Lower leg skin (tissue), 4 donors: ENCODE data around the gene VGLL3. TPM values are rescaled to one million over a fixed set of nuclear protein-coding genes. Genes with fewer than 3 reads are reported as not detected.

Experiments
- DNase-seq, 2 donors: peaks; one replicate each; pipeline ENCODE4 v3.0.0-alpha.2; 2019; ENCODE audit warnings: low spot score in 2 of 2
- H3K4me3 ChIP-seq: fragments of 200-600 bp; sonication (generic); 2 replicates; pipeline ENCODE4 v1.5.1; 2017; ENCODE audit warnings: mild to moderate bottlenecking, low read depth; ENCODE audit not compliant: poor library complexity, severe bottlenecking
- POLR2A ChIP-seq, 2 donors: fragments of 450-650 bp; IDR thresholded peaks; one replicate each; pipeline ENCODE4 v1.6.1; 2016 to 2017; ENCODE audit warnings: antibody characterized with exemption in 2 of 2, mild to moderate bottlenecking in 1 of 2, moderate library complexity in 1 of 2
- WGBS, 2 donors: methylation state at CpG; one replicate each; pipeline ENCODE4 v1.1.5; 2018; 5-methylcytosine and 5-hydroxymethylcytosine counted together
- intact Hi-C: fragments of 100-400 bp; cut with DNase I; formaldehyde crosslinking; loops from one replicate; pipeline ENCODE4 v1.15.0; 2023; ENCODE audit warnings: low total_unique reads
- total RNA-seq, 4 donors: library from RNA; depleted of rRNA; stranded (reverse); fragments of >200 nt; gene quantifications; one replicate each; pipeline ENCODE4 v1.1.0, GENCODE V29; 2016
- TF ChIP-seq, protein P1 (sequence below), 3 donors: fragments of 450-650 bp; IDR thresholded peaks; one replicate each; pipeline ENCODE4 v1.5.1; 2016; ENCODE audit warnings: antibody characterized with exemption in 3 of 3, mild to moderate bottlenecking in 3 of 3, moderate library complexity in 2 of 3

Gene VGLL3
- total RNA-seq, 4 donors from 2014 or later = 8.0 to 24.7 (median 10.3) TPM

DNA sequence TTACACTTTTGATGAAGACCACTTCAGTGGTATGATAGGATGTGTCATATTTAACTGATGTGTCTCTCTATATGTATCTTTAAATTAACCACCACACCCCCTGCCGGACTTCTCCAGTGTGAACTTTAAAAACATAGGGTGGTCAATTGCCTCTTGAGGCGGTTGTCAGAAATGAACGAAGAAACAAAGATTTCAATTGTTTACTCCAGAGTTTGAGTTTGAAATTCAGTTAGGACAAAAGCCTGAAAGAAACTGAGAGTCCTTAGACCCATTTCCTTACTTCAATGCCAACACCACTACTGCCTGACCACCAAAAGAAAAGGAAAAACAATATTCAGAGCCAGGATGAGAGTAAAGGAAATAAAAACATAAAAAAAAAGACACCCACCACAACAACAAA is 40.2 kb downstream of the VGLL3 start:
- intact Hi-C loops = no loop called here
- WGBS, 2 donors = 88 to 93% methylated on average over 3 of the region's 3 CpGs
- no peak for TF ChIP-seq POLR2A (IDR thresholded peaks at IDR 0.05)
- TF ChIP-seq, protein P1, sequence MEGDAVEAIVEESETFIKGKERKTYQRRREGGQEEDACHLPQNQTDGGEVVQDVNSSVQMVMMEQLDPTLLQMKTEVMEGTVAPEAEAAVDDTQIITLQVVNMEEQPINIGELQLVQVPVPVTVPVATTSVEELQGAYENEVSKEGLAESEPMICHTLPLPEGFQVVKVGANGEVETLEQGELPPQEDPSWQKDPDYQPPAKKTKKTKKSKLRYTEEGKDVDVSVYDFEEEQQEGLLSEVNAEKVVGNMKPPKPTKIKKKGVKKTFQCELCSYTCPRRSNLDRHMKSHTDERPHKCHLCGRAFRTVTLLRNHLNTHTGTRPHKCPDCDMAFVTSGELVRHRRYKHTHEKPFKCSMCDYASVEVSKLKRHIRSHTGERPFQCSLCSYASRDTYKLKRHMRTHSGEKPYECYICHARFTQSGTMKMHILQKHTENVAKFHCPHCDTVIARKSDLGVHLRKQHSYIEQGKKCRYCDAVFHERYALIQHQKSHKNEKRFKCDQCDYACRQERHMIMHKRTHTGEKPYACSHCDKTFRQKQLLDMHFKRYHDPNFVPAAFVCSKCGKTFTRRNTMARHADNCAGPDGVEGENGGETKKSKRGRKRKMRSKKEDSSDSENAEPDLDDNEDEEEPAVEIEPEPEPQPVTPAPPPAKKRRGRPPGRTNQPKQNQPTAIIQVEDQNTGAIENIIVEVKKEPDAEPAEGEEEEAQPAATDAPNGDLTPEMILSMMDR (IDR thresholded peaks at IDR 0.05) = no peak
- no peak overlapping the region for H3K4me3 ChIP-seq
- DNase-seq = no peak

- no peak for TF ChIP-seq POLR2A (IDR thresholded peaks at IDR 0.05)
- TF ChIP-seq, protein P1 (IDR thresholded peaks at IDR 0.05) = no peak
- no peak for DNase-seq
- intact Hi-C loops = no loop called here
- no peak overlapping the region for H3K4me3 ChIP-seq
These were observed 41.1 kb downstream of the VGLL3 start for GRCh38 chr3:86949850-86950249.

GRCh38 chr3:86948822-86949221 is 42.1 kb downstream of the VGLL3 start:
- DNase-seq = no peak
- WGBS, 2 donors = 53 to 57% methylated on average over 1 of the region's 1 CpG
- no peak for TF ChIP-seq POLR2A (IDR thresholded peaks at IDR 0.05)
- TF ChIP-seq, protein P1 (IDR thresholded peaks at IDR 0.05) = no peak
- intact Hi-C loops = no loop called here
- H3K4me3 ChIP-seq = no peak overlapping the region

- no peak for DNase-seq
- TF ChIP-seq, protein P1 (IDR thresholded peaks at IDR 0.05) = no peak
- TF ChIP-seq POLR2A (IDR thresholded peaks at IDR 0.05) = no peak
- intact Hi-C loops = loop anchor here (2.0 kb wide), 1 partner anchor 63 kb away; no protein-coding TSS in a partner anchor
- no peak overlapping the region for H3K4me3 ChIP-seq
- 56 to 63% methylated on average over 3 of the region's 3 CpGs for WGBS, 2 donors
These were observed 48.7 kb downstream of the VGLL3 start for GRCh38 chr3:86942206-86942605.

DNA sequence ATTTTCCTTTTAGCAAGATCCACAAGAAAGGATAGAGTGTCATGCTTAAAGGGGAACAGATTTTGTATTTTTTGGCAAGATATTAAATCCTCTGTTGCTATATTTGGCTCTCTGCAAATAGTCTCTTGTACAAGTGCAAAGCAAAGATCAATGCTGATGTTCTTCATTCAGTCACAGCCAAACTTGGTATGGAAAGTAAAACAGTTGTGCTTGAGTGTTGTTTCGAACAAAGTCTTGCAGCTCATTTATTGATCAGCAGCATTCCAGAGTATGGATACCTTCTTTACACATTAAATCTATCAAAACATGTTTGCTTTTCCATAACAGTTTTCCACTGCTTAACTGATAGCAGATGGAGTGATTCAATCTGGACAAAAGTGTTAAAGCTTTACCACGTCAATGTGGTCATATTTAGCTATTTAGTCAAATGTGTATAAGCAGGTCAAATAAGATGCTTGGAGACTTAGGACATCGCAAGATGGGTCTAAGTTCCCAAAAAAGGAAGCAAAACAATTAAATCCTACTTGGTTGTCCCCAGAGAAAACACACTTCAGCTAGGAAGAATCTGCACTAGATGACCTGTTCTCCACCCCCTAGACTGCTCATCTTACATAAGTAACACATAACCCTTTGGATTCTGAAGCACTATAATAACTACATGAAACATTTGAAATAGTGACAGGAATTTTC is 52.4 kb downstream of the VGLL3 start:
- 59 to 69% methylated on average over 3 of the region's 3 CpGs for WGBS, 2 donors
- no peak overlapping the region for H3K4me3 ChIP-seq
- intact Hi-C loops = no loop called here
- TF ChIP-seq, protein P1 (IDR thresholded peaks at IDR 0.05) = no peak
- no peak for TF ChIP-seq POLR2A (IDR thresholded peaks at IDR 0.05)
- no peak for DNase-seq

DNA sequence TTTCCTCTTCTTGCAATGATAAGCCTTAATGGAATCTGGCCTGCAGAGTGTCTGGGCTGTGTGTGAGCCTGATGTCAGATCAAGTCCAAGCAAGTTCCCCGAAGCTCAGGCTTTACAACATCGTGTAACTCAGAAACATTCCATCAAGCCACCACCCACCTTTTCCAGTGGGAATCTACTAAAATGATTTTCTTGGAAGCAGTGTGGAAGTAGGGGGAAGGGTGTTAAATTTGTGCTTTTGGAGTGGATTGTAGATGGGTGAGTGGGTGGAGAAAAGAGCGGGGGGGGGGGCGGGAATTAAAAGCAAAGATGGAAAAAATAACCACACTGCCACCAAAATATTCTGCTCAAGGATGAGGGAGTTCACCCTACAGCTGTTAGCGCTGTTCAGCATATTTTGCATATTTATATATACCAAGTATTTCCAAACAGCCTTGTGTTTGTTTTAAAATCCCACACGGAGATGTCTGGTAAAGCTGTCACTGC is 53.6 kb downstream of the VGLL3 start:
- 14 to 21% methylated on average over 6 of the region's 6 CpGs for WGBS, 2 donors
- intact Hi-C loops = no loop called here
- TF ChIP-seq, protein P1 (IDR thresholded peaks at IDR 0.05) = no peak
- TF ChIP-seq POLR2A (IDR thresholded peaks at IDR 0.05) = no peak

More for the DNA sequence above, 53.6 kb downstream of the VGLL3 start:
- H3K4me3 ChIP-seq = no peak overlapping the region
- DNase-seq = peak in 1 of 2 donors; percentile 50
